ENCODE measurements around the gene GTF2A1L.

- no peak for TF ChIP-seq CTCF (IDR thresholded peaks at IDR 0.05)
- no peak for TF ChIP-seq POLR2A (IDR thresholded peaks at IDR 0.05)
These were observed 75.4 kb downstream of the GTF2A1L start for GRCh38 chr2:48693066-48693465.

All from uterus (tissue), 2 donors.